OCI-LY1 (cell line): ENCODE data around the gene RND2.
"Not testable (repeated sequence)": the region's sequence is repeated elsewhere in the genome, so short reads cannot be mapped to it uniquely, and the experiment has no call there.

Experiments
- H2AFZ ChIP-seq: fragments of 200-600 bp; sonication (generic), shearing (Covaris generic); 2 replicates; pipeline ENCODE4 v1.6.0; 2014; ENCODE audit warnings: antibody characterized with exemption, mild to moderate bottlenecking, low read length
- H3F3A ChIP-seq: fragments of 200-600 bp; sonication (generic), shearing (Covaris generic); 2 replicates; pipeline ENCODE4 v1.6.0; 2014; ENCODE audit warnings: mild to moderate bottlenecking, antibody characterized with exemption, low read length, moderate library complexity; ENCODE audit not compliant: insufficient read depth
- H3K27ac ChIP-seq: fragments of 200-600 bp; sonication (generic); 2 replicates; pipeline ENCODE4 v1.5.1; 2014; ENCODE audit warnings: low read length, mixed run types, mild to moderate bottlenecking, low read depth; ENCODE audit not compliant: poor library complexity, severe bottlenecking
- H3K27me3 ChIP-seq: fragments of 200-600 bp; sonication (generic); 2 replicates; pipeline ENCODE4 v1.6.0; 2014; ENCODE audit warnings: antibody characterized with exemption, mild to moderate bottlenecking, low read length, moderate library complexity; ENCODE audit not compliant: insufficient read depth
- H3K36me3 ChIP-seq: fragments of 200-600 bp; sonication (generic); 2 replicates; pipeline ENCODE4 v1.6.1; 2014; ENCODE audit warnings: mild to moderate bottlenecking, antibody characterized with exemption, low read length, moderate library complexity, mixed read lengths; ENCODE audit not compliant: insufficient read depth
- H3K4me1 ChIP-seq: fragments of 200-600 bp; sonication (generic); 2 replicates; pipeline ENCODE4 v1.5.1; 2014; ENCODE audit warnings: mild to moderate bottlenecking, low read length, moderate library complexity; ENCODE audit not compliant: insufficient read depth, severe bottlenecking
- H3K4me2 ChIP-seq: fragments of 200-600 bp; sonication (generic), shearing (Covaris generic); 2 replicates; pipeline ENCODE4 v1.6.1; 2014; ENCODE audit warnings: low read length
- H3K4me3 ChIP-seq: fragments of 200-600 bp; sonication (generic); 2 replicates; pipeline ENCODE4 v1.5.1; 2014; ENCODE audit warnings: low read length, low read depth, mild to moderate bottlenecking, mixed read lengths; ENCODE audit not compliant: poor library complexity, severe bottlenecking
- H3K79me2 ChIP-seq: fragments of 200-600 bp; shearing (Covaris generic); 2 replicates; pipeline ENCODE4 v1.6.1; 2016; ENCODE audit warnings: mixed run types, low read length, mixed read lengths; ENCODE audit not compliant: insufficient read depth
- H3K9ac ChIP-seq: fragments of 200-600 bp; sonication (generic), shearing (Covaris generic); 2 replicates; pipeline ENCODE4 v1.6.1; 2014; ENCODE audit warnings: mild to moderate bottlenecking, low read length, mixed read lengths
- H3K9me2 ChIP-seq: fragments of 200-600 bp; sonication (generic), shearing (Covaris generic); 2 replicates; pipeline ENCODE4 v1.6.1; 2014; ENCODE audit warnings: low read depth, mild to moderate bottlenecking, low read length, mixed read lengths
- H3K9me3 ChIP-seq: fragments of 200-600 bp; shearing (Covaris generic); 2 replicates; pipeline ENCODE4 v1.6.1; 2014; ENCODE audit warnings: low read length, mixed read lengths
- H4K20me1 ChIP-seq: fragments of 200-600 bp; sonication (generic), shearing (Covaris generic); 2 replicates; pipeline ENCODE4 v1.6.0; 2016; ENCODE audit warnings: mild to moderate bottlenecking, low read length; ENCODE audit not compliant: insufficient read depth
- CTCF ChIP-seq: fragments of 200-600 bp; sonication (generic), shearing (Covaris generic); IDR thresholded peaks from 2 replicates; pipeline ENCODE4 v1.5.1; 2017; ENCODE audit warnings: mild to moderate bottlenecking, antibody characterized with exemption, low read length, moderate library complexity, mixed read lengths
- EZH2 ChIP-seq: fragments of 200-600 bp; sonication (generic), shearing (Covaris generic); IDR thresholded peaks from 2 replicates; pipeline ENCODE4 v1.8.0; 2017; ENCODE audit warnings: borderline replicate concordance, mixed run types, mild to moderate bottlenecking, antibody characterized with exemption, low read length, moderate library complexity, mixed read lengths

Gene RND2

GRCh38 chr17:42997390-42997983 is 27.5 kb upstream of the RND2 start:
- H3F3A ChIP-seq, result peaks cover 1% of the 10 kb centered on the region; the same call in 1 of the 2 replicates
- H3K9ac ChIP-seq, result peak overlapping the region; percentile 61
- H3K36me3 ChIP-seq, result peaks cover 59% of the 10 kb centered on the region
- peak overlapping the region; percentile 82; the same call in 1 of the 2 replicates for H2AFZ ChIP-seq
- H3K9me2 ChIP-seq, result no peaks in the 10 kb centered on the region
- H3K79me2 ChIP-seq, result peaks cover 20% of the 10 kb centered on the region
- H3K4me3 ChIP-seq, result peak overlapping the region; percentile 50
- peak overlapping the region; percentile 71 for H3K4me2 ChIP-seq
- no peak for TF ChIP-seq EZH2
- H3K27ac ChIP-seq, result peak overlapping the region; percentile 60
- H3K27me3 ChIP-seq, result no peaks in the 10 kb centered on the region
- H3K9me3 ChIP-seq, result no peaks in the 10 kb centered on the region
- peaks cover 25% of the 10 kb centered on the region for H3K4me1 ChIP-seq
- H4K20me1 ChIP-seq, result no peaks in the 10 kb centered on the region

GRCh38 chr17:42997984-42998938 is 26.8 kb upstream of the RND2 start, which contains the start of gene RPL27:
Gene RPL27, plus strand, starts transcription at chr17:42998419. Its CDS starts 332 bp downstream, at chr17:42998751.
- Histone ChIP-seq H3K36me3 (peaks cover 59% of the 10 kb centered on the region), H3F3A (peaks cover 6% of the 10 kb centered on the region; the same call in 1 of the 2 replicates), H3K4me3 (peak within 1 kb of the TSS; percentile 94)

DNA sequence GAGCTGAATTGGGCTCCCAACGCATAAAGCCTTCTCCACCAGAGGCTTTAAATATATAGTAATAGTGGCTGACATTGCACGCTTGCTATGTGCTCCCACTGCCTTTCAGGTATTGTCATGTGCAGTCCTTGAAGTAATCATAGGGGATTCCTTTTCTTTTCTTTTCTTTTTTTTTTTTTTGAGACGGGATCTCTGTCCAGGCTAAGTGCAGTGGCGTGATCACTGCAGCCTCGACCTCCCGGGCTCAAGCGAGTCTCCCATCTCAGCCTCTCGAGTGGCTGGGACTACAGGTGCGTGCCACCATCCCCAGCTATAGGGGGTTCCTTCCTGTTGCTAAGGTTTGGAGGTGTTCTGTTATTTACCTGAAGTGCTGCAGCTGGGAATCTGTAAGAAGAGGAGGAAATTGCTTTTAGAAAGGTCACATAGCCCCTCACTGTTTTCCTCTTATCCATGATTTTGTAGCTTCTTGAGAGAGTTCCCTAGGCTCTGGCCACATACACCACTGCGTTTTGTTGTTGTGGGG is 26.0 kb upstream of the RND2 start:
- Histone ChIP-seq H3K4me3 (peak overlapping the region; percentile 94), H3K4me1 (peaks cover 25% of the 10 kb centered on the region), H3K9me3 (no peaks in the 10 kb centered on the region), H3K27me3 (no peaks in the 10 kb centered on the region), H3K27ac (peak overlapping the region; percentile 76), H3K4me2 (peak overlapping the region; percentile 77), H3K9me2 (no peaks in the 10 kb centered on the region), H3K79me2 (peaks cover 20% of the 10 kb centered on the region), H3K9ac (peak overlapping the region; percentile 97), H4K20me1 (no peaks in the 10 kb centered on the region), H3F3A (peaks cover 6% of the 10 kb centered on the region; the same call in 1 of the 2 replicates), H3K36me3 (peaks cover 60% of the 10 kb centered on the region), H2AFZ (no peak overlapping the region)
- no peak for TF ChIP-seq CTCF
- TF ChIP-seq EZH2, result no peak

More at GRCh38 chr17:42997984-42998938, 26.8 kb upstream of the RND2 start, which contains the start of gene RPL27:
- H4K20me1 ChIP-seq, result no peaks in the 10 kb centered on the region
- no peaks in the 10 kb centered on the region for H3K9me2 ChIP-seq
- peak within 1 kb of the TSS; percentile 77 for H3K4me2 ChIP-seq
- peaks cover 20% of the 10 kb centered on the region for H3K79me2 ChIP-seq
- H3K27me3 ChIP-seq, result no peaks in the 10 kb centered on the region
- peak within 1 kb of the TSS; percentile 97 for H3K9ac ChIP-seq
- peak; percentile 86 for TF ChIP-seq CTCF
- TF ChIP-seq EZH2, result no peak
- peaks cover 25% of the 10 kb centered on the region for H3K4me1 ChIP-seq
- H3K27ac ChIP-seq, result peak within 1 kb of the TSS; percentile 76
- H2AFZ ChIP-seq, result peak within 1 kb of the TSS; percentile 82; the same call in 1 of the 2 replicates
- no peaks in the 10 kb centered on the region for H3K9me3 ChIP-seq

DNA sequence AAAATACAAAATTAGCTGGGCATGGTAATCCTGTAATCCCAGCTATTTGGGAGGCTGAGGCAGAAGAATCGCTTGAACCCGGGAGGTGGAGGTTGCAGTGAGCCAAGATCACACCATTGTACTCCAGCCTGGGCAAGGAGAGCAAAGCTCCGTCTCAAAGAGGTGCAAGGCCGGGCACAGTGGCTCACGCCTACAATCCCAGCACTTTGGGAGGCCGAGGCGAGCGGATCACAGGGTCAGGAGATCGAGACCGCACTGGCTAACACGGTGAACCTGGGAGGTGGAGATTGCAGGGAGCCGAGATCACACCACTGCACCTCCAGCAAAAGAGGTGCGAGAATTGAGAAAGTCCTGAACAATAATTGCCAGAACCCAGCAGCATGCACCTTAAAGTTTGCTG is 24.1 kb upstream of the RND2 start:
- H3K79me2 ChIP-seq, result peaks cover 20% of the 10 kb centered on the region
- H3K9me2 ChIP-seq, H2AFZ ChIP-seq, H3K4me3 ChIP-seq, H3K9ac ChIP-seq, H3K9me3 ChIP-seq, H3F3A ChIP-seq, H4K20me1 ChIP-seq, H3K27me3 ChIP-seq, H3K27ac ChIP-seq, H3K4me2 ChIP-seq: not testable (repeated sequence)
- H3K36me3 ChIP-seq, result peaks cover 63% of the 10 kb centered on the region
- peaks cover 25% of the 10 kb centered on the region for H3K4me1 ChIP-seq
